Muscle of back (tissue), 13 donors: Measurements from ENCODE around the gene MEGF9. TPM values are rescaled to one million over a fixed set of nuclear protein-coding genes. Genes with fewer than 3 reads are reported as not detected.
"Not testable (repeated sequence)": the region's sequence is repeated elsewhere in the genome, so short reads cannot be mapped to it uniquely, and the experiment has no call there.

ENCODE experiments used
- DNase-seq, 3 donors: peaks; one replicate each; pipeline versions ENCODE4 v3.0.0 to v3.0.0-alpha.2; 2013
- long read RNA-seq, 9 donors: transcript quantifications; one replicate each; lab custom pipeline, GENCODE V29; 2026
- polyA plus RNA-seq, 10 donors: library from polyadenylated mRNA; unstranded; fragments of 120-200 nt; gene quantifications; one replicate each; pipeline ENCODE4 v1.2.1, GENCODE V29; 2013; ENCODE audit not compliant: insufficient read length in 10 of 10

The MEGF9 gene
- polyA plus RNA-seq, result 10 to 100 TPM in 2 of 10 donors, 1 to 10 TPM in 8; 5.5 to 12.1 (median 7.6) TPM
- long read RNA-seq, donor 1, full-length matches to known transcripts, result 1 of 1 reads
- long read RNA-seq, donor 1, partial matches to known transcripts, result 0 of 1 reads
- long read RNA-seq, donor 1, other reads (novel, unspliced or antisense), result 0 of 1 reads
- long read RNA-seq, donor 2, full-length matches to known transcripts, result 1 of 1 reads
- long read RNA-seq, donor 2, partial matches to known transcripts, result 0 of 1 reads
- long read RNA-seq, donor 2, other reads (novel, unspliced or antisense), result 0 of 1 reads
- long read RNA-seq, donor 3, result 0 reads
- long read RNA-seq, donor 4, result 0 reads
- long read RNA-seq, donor 5, full-length matches to known transcripts, result 3 of 3 reads
- long read RNA-seq, donor 5, partial matches to known transcripts, result 0 of 3 reads
- long read RNA-seq, donor 5, other reads (novel, unspliced or antisense), result 0 of 3 reads
- long read RNA-seq, donor 6, full-length matches to known transcripts, result 1 of 1 reads
- long read RNA-seq, donor 6, partial matches to known transcripts, result 0 of 1 reads
- long read RNA-seq, donor 6, other reads (novel, unspliced or antisense), result 0 of 1 reads
- long read RNA-seq, donor 7, result 0 reads
- long read RNA-seq, donor 8, full-length matches to known transcripts, result 1 of 1 reads
- long read RNA-seq, donor 8, partial matches to known transcripts, result 0 of 1 reads
- long read RNA-seq, donor 8, other reads (novel, unspliced or antisense), result 0 of 1 reads
- long read RNA-seq, donor 9, result 0 reads

- peak; percentile 97 to 99 (median 98) for DNase-seq
Observed at GRCh38 chr9:120714088-120714845, at the start of gene MEGF9. Gene MEGF9 (minus strand): TSS chr9:120714470. CDS start chr9:120714358, 112 bp downstream.

GRCh38 chr9:120761006-120761405 is 46.7 kb upstream of the MEGF9 start:
- no peak for DNase-seq

- DNase-seq, result no peak
Observed at GRCh38 chr9:120759755-120760400, 45.6 kb upstream of the MEGF9 start.

GRCh38 chr9:120758544-120758943 is 44.3 kb upstream of the MEGF9 start:
- DNase-seq, result no peak

- no peak for DNase-seq
Observed at GRCh38 chr9:120757026-120757913, 43.0 kb upstream of the MEGF9 start.

GRCh38 chr9:120756531-120756930 is 42.3 kb upstream of the MEGF9 start:
- DNase-seq, result no peak

- peak; percentile 47 to 72 (median 66) for DNase-seq
Observed at GRCh38 chr9:120755810-120756434, 41.7 kb upstream of the MEGF9 start.

GRCh38 chr9:120755044-120755443 is 40.8 kb upstream of the MEGF9 start:
- no peak for DNase-seq

GRCh38 chr9:120750421-120750820 is 36.2 kb upstream of the MEGF9 start:
- no peak for DNase-seq

GRCh38 chr9:120746366-120746765 is 32.1 kb upstream of the MEGF9 start:
- DNase-seq, result not testable (repeated sequence)

- DNase-seq, result no peak
Observed at GRCh38 chr9:120745278-120745677, 31.0 kb upstream of the MEGF9 start.

GRCh38 chr9:120742951-120743416 is 28.7 kb upstream of the MEGF9 start:
- no peak for DNase-seq

- DNase-seq, result no peak
Observed at GRCh38 chr9:120741701-120742100, 27.4 kb upstream of the MEGF9 start.

GRCh38 chr9:120741191-120741590 is 26.9 kb upstream of the MEGF9 start:
- DNase-seq, result no peak

GRCh38 chr9:120740132-120740531 is 25.9 kb upstream of the MEGF9 start:
- DNase-seq, result no peak

- no peak for DNase-seq
Observed at GRCh38 chr9:120737416-120738165, 23.3 kb upstream of the MEGF9 start.

- no peak for DNase-seq
Observed at GRCh38 chr9:120736881-120737280, 22.6 kb upstream of the MEGF9 start.

GRCh38 chr9:120735415-120736126 is 21.3 kb upstream of the MEGF9 start:
- no peak for DNase-seq
